MM.1S (cell line): ENCODE data around the gene QSOX1.

Source experiments
- DNase-seq: peaks from one replicate; pipeline ENCODE4 v3.0.0-alpha.2; 2015
- H2AFZ ChIP-seq: fragments of 300-600 bp; sonication (generic); 2 replicates; pipeline ENCODE4 v1.6.0; 2016; ENCODE audit warnings: antibody characterized with exemption, low read length
- H3F3A ChIP-seq: fragments of 300-600 bp; sonication (generic); 2 replicates; pipeline ENCODE4 v1.6.1; 2016; ENCODE audit warnings: mild to moderate bottlenecking, antibody characterized with exemption, low read length, moderate library complexity, mixed read lengths; ENCODE audit not compliant: insufficient read depth
- H3K27ac ChIP-seq: fragments of 300-600 bp; sonication (generic); 2 replicates; pipeline ENCODE4 v1.5.1; 2016; ENCODE audit warnings: mild to moderate bottlenecking, low read length
- H3K27me3 ChIP-seq: fragments of 300-600 bp; sonication (generic); replicated peaks from 2 replicates; pipeline ENCODE4 v1.6.0; 2016; ENCODE audit warnings: low read length; ENCODE audit not compliant: insufficient read depth
- H3K36me3 ChIP-seq: fragments of 300-600 bp; sonication (generic); replicated peaks from 2 replicates; pipeline ENCODE4 v1.6.1; 2016; ENCODE audit warnings: mild to moderate bottlenecking, low read length, mixed read lengths; ENCODE audit not compliant: insufficient read depth
- H3K4me1 ChIP-seq: fragments of 300-600 bp; sonication (generic); 2 replicates; pipeline ENCODE4 v1.6.1; 2016; ENCODE audit warnings: low read length, mixed read lengths
- H3K4me2 ChIP-seq: fragments of 300-600 bp; sonication (generic); 2 replicates; pipeline ENCODE4 v1.6.0; 2016; ENCODE audit warnings: low read depth, low read length
- H3K4me3 ChIP-seq: fragments of 300-600 bp; sonication (generic); 2 replicates; pipeline ENCODE4 v1.5.1; 2016; ENCODE audit warnings: low read length, mixed read lengths
- H3K79me2 ChIP-seq: fragments of 300-600 bp; sonication (generic); 2 replicates; pipeline ENCODE4 v1.6.1; 2016; ENCODE audit warnings: mixed run types, low read length, mixed read lengths
- H3K9ac ChIP-seq: fragments of 300-600 bp; sonication (generic); 2 replicates; pipeline ENCODE4 v1.6.1; 2016; ENCODE audit warnings: low read length, mixed read lengths
- H3K9me2 ChIP-seq: fragments of 300-600 bp; sonication (generic); replicated peaks from 2 replicates; pipeline ENCODE4 v1.6.1; 2016; ENCODE audit warnings: mild to moderate bottlenecking, low read length, mixed read lengths; ENCODE audit not compliant: insufficient read depth
- H3K9me3 ChIP-seq: fragments of 300-600 bp; sonication (generic); replicated peaks from 2 replicates; pipeline ENCODE4 v1.6.1; 2016; ENCODE audit warnings: mild to moderate bottlenecking, low read length, mixed read lengths; ENCODE audit not compliant: insufficient read depth
- H4K20me1 ChIP-seq: fragments of 300-600 bp; sonication (generic); 2 replicates; pipeline ENCODE4 v1.6.1; 2016; ENCODE audit warnings: mild to moderate bottlenecking, low read length, moderate library complexity, mixed read lengths; ENCODE audit not compliant: insufficient read depth
- CTCF ChIP-seq: fragments of 300-600 bp; sonication (generic); IDR thresholded peaks from 2 replicates; pipeline ENCODE4 v1.5.1; 2016; ENCODE audit warnings: antibody characterized with exemption, low read length, mixed read lengths
- EZH2 ChIP-seq: fragments of 300-600 bp; sonication (generic); optimal IDR thresholded peaks from 2 replicates; pipeline ENCODE3; 2017; ENCODE audit warnings: low read depth, mild to moderate bottlenecking, antibody characterized with exemption, low read length, mixed read lengths
- EZH2phosphoT487 ChIP-seq: fragments of 300-600 bp; sonication (generic); IDR thresholded peaks from 2 replicates; pipeline ENCODE4 v1.6.1; 2018; ENCODE audit warnings: antibody characterized with exemption, low read length

Gene QSOX1

GRCh38 chr1:180250883-180251509, 96.3 kb downstream of the QSOX1 start:
- H2AFZ ChIP-seq: no peak overlapping the region
- H3K4me3 ChIP-seq: no peak overlapping the region
- no peaks in the 10 kb centered on the region for H4K20me1 ChIP-seq
- H3K4me2 ChIP-seq: no peak overlapping the region
- H3K36me3 ChIP-seq: no peaks in the 10 kb centered on the region
- peaks cover 15% of the 10 kb centered on the region for H3K4me1 ChIP-seq
- H3K9ac ChIP-seq: no peak overlapping the region
- H3K79me2 ChIP-seq: no peaks in the 10 kb centered on the region
- no peaks in the 10 kb centered on the region for H3K27me3 ChIP-seq
- no peaks in the 10 kb centered on the region for H3K9me2 ChIP-seq
- TF ChIP-seq CTCF (no peak), EZH2phosphoT487 (no peak), EZH2 (no peak)
- no peak overlapping the region for H3K27ac ChIP-seq
- no peak for DNase-seq
- H3K9me3 ChIP-seq: no peaks in the 10 kb centered on the region
- H3F3A ChIP-seq: 0 out of 2 replicates have a peak, but pooled peaks cover 5% of the 10 kb centered on the region

GRCh38 chr1:180251526-180252305, 97.0 kb downstream of the QSOX1 start:
- Histone ChIP-seq H3K9ac (no peak overlapping the region), H3K4me3 (no peak overlapping the region), H3F3A (0 out of 2 replicates have a peak, but pooled peaks cover 4% of the 10 kb centered on the region), H3K9me3 (no peaks in the 10 kb centered on the region), H3K9me2 (no peaks in the 10 kb centered on the region), H3K36me3 (no peaks in the 10 kb centered on the region), H2AFZ (no peak overlapping the region), H3K4me2 (no peak overlapping the region), H3K79me2 (no peaks in the 10 kb centered on the region), H3K4me1 (peaks cover 12% of the 10 kb centered on the region), H3K27ac (no peak overlapping the region), H4K20me1 (no peaks in the 10 kb centered on the region), H3K27me3 (no peaks in the 10 kb centered on the region)
- no peak for TF ChIP-seq CTCF
- no peak for TF ChIP-seq EZH2
- TF ChIP-seq EZH2phosphoT487: no peak
- no peak for DNase-seq

- no peaks in the 10 kb centered on the region for H3K27me3 ChIP-seq
- TF ChIP-seq EZH2phosphoT487 (no peak), CTCF (peak; percentile 99)
- H4K20me1 ChIP-seq: no peaks in the 10 kb centered on the region
- H3K4me3 ChIP-seq: no peak overlapping the region
- H3K79me2 ChIP-seq: no peaks in the 10 kb centered on the region
- H2AFZ ChIP-seq: peak overlapping the region; percentile 42; the same call in 1 of the 2 replicates
- no peaks in the 10 kb centered on the region for H3K36me3 ChIP-seq
- H3K9ac ChIP-seq: no peak overlapping the region
- H3K9me3 ChIP-seq: no peaks in the 10 kb centered on the region
- H3K4me1 ChIP-seq: 0 out of 2 replicates have a peak, but pooled peaks cover under 1% of the 10 kb centered on the region
- H3K4me2 ChIP-seq: no peak overlapping the region
- DNase-seq: peak; percentile 79
- no peak overlapping the region for H3K27ac ChIP-seq
- H3F3A ChIP-seq: no peaks in the 10 kb centered on the region
- H3K9me2 ChIP-seq: no peaks in the 10 kb centered on the region
These were observed 98.2 kb downstream of the QSOX1 start for GRCh38 chr1:180252638-180253536.
